SU-DHL-6 (cell line): ENCODE data around the gene KDM4B.

Experiments used
- EZH2phosphoT487 ChIP-seq: fragments of 200-600 bp; sonication (generic), shearing (Covaris generic); conservative IDR thresholded peaks from 2 replicates; pipeline ENCODE4 v1.6.1; 2018; ENCODE audit warnings: mild to moderate bottlenecking, antibody characterized with exemption, low read length, moderate library complexity, mixed read lengths
- TF ChIP-seq, protein P1 (sequence below): fragments of 200-600 bp; sonication (generic); IDR thresholded peaks from one replicate; pipeline ENCODE4 v1.5.1; 2017; ENCODE audit warnings: antibody characterized with exemption, mild to moderate bottlenecking, low read length, moderate library complexity; ENCODE audit not compliant: insufficient read depth, poor library complexity, severe bottlenecking

DNA sequence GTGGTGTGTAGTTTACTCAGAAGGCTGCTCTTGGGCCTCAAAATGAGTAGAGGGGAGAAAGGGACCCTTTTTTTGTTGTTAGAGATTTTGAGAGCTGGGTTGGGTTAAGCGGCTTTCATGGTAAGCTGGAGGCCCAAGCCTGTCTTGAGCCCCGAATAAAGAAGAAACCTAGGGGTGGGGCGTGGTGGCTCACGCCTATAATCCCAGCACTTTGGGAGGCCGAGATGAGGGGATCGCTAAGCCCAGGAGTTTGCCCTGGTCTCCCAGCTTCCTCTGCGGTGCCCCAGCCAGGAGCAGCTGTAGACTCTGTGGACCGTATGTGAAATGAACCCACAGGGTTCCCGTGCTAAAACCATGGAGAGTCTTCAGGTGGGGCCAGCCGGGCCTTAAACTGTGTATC, 56.1 kb downstream of the KDM4B start:
- TF ChIP-seq, protein P1, sequence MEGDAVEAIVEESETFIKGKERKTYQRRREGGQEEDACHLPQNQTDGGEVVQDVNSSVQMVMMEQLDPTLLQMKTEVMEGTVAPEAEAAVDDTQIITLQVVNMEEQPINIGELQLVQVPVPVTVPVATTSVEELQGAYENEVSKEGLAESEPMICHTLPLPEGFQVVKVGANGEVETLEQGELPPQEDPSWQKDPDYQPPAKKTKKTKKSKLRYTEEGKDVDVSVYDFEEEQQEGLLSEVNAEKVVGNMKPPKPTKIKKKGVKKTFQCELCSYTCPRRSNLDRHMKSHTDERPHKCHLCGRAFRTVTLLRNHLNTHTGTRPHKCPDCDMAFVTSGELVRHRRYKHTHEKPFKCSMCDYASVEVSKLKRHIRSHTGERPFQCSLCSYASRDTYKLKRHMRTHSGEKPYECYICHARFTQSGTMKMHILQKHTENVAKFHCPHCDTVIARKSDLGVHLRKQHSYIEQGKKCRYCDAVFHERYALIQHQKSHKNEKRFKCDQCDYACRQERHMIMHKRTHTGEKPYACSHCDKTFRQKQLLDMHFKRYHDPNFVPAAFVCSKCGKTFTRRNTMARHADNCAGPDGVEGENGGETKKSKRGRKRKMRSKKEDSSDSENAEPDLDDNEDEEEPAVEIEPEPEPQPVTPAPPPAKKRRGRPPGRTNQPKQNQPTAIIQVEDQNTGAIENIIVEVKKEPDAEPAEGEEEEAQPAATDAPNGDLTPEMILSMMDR = no peak
- no peak for TF ChIP-seq EZH2phosphoT487
